Measurements from ENCODE around the gene PLCL2.

Gene PLCL2

DNA sequence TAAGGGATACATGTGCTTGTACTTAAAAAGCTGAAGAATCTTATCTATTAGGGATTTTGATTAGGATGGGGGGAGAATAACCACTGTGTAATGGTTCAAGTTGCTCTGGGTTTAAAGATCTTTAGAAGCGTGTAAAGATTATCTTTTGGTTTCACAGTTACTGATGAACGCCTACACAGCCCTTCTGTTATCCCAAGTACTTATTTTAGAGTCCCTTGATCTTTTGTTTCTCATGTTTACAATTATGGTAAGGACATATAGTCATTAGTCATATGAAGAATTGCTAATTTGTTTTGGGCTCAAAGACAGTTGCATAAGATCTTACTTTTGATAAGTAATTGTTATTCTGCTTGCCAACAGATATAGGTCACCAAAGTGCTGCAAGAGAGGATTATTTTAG, 160.1 kb downstream of the PLCL2 start:
- TF ChIP-seq, protein P1, sequence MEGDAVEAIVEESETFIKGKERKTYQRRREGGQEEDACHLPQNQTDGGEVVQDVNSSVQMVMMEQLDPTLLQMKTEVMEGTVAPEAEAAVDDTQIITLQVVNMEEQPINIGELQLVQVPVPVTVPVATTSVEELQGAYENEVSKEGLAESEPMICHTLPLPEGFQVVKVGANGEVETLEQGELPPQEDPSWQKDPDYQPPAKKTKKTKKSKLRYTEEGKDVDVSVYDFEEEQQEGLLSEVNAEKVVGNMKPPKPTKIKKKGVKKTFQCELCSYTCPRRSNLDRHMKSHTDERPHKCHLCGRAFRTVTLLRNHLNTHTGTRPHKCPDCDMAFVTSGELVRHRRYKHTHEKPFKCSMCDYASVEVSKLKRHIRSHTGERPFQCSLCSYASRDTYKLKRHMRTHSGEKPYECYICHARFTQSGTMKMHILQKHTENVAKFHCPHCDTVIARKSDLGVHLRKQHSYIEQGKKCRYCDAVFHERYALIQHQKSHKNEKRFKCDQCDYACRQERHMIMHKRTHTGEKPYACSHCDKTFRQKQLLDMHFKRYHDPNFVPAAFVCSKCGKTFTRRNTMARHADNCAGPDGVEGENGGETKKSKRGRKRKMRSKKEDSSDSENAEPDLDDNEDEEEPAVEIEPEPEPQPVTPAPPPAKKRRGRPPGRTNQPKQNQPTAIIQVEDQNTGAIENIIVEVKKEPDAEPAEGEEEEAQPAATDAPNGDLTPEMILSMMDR (IDR thresholded peaks at IDR 0.05), result no peak
- Histone ChIP-seq H3K4me1 (ENCODE audit: control insufficient read depth in 1 of 2, insufficient read depth in 1 of 2, low read depth in 1 of 2, low read length in 1 of 2) (no peaks in the 10 kb centered on the region), H3K27me3 (no peaks in the 10 kb centered on the region), H3K36me3 (peaks cover 46% of the 10 kb centered on the region), H3K4me3 (ENCODE audit: low read depth in 1 of 2, low read length in 1 of 2) (no peak overlapping the region), H3K27ac (no peak overlapping the region), H3K9me3 (no peaks in the 10 kb centered on the region)

DNA sequence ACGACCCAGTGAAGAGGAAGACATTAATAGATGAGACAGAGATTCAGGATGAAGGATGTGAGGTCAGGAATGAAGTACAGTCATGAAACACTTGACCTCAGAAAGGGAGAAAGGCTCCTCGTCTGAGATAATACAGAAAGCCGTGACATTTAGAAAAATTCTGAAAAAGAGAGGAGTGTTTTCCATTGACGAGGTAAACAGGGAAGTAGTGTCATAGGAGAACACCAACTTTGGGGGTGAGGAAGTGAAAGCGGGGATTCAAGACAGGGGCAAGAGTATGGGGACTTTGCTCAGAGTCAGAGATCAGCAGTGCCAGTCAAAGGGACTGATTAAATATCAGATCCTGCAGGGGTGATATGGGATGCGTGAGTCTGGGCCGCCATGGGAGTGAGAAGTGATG, 160.9 kb downstream of the PLCL2 start:
- no peak overlapping the region for H3K4me3 ChIP-seq (ENCODE audit: low read depth in 1 of 2, low read length in 1 of 2)
- TF ChIP-seq, protein P1 (IDR thresholded peaks at IDR 0.05), result no peak
- no peaks in the 10 kb centered on the region for H3K27me3 ChIP-seq
- peaks cover 0 to 3% of the 10 kb centered on the region in 2 experiments for H3K4me1 ChIP-seq (ENCODE audit: control insufficient read depth in 1 of 2, insufficient read depth in 1 of 2, low read depth in 1 of 2, low read length in 1 of 2)
- H3K36me3 ChIP-seq, result peaks cover 46% of the 10 kb centered on the region
- no peaks in the 10 kb centered on the region for H3K9me3 ChIP-seq
- no peak overlapping the region for H3K27ac ChIP-seq

DNA sequence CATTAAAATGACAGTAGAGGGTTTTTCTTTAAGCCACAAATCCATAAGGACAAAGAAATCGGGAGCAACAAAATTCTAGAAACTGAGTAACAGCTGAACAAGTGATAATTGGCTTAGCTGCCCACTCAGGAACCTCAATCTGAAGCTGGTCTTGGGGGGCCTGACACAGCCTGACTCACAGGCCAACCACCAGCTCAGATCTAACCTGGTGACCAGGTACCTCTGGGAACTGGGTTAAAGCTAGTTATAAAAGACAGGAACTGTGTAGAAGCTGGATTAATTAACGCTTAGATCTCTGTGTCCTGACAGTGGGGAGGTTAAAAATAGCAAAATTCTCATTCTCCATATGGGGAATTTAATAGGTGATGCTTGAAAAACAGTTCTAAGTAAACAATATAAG, 161.9 kb downstream of the PLCL2 start:
- no peak overlapping the region for H3K27ac ChIP-seq
- TF ChIP-seq, protein P1 (IDR thresholded peaks at IDR 0.05), result no peak
- no peaks in the 10 kb centered on the region for H3K9me3 ChIP-seq
- no peaks in the 10 kb centered on the region for H3K27me3 ChIP-seq
- peaks cover 46% of the 10 kb centered on the region for H3K36me3 ChIP-seq
- no peak overlapping the region for H3K4me3 ChIP-seq (ENCODE audit: low read depth in 1 of 2, low read length in 1 of 2)
- peaks cover 0 to 3% of the 10 kb centered on the region in 2 experiments for H3K4me1 ChIP-seq (ENCODE audit: control insufficient read depth in 1 of 2, insufficient read depth in 1 of 2, low read depth in 1 of 2, low read length in 1 of 2)

DNA sequence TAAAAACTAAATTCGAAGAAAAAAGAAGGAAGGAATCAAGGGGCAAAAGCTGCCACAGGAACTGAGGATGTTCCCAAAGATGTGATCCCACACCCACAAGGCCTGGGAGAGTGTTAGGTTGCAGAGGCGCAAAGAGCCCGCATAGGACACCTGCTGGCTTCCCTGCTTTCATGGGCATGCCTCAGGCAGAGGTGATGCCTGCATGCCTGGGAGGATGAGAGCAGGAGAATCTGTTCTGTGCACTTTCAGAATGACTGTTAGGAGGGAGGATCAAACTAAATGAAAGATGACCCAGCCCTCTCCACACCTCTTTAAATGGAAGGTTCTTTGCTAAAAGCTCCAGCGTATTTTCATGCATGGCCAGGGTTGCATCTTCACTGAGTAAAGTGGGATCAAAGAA, 162.4 kb downstream of the PLCL2 start:
- peaks cover 0 to 3% of the 10 kb centered on the region in 2 experiments for H3K4me1 ChIP-seq (ENCODE audit: control insufficient read depth in 1 of 2, insufficient read depth in 1 of 2, low read depth in 1 of 2, low read length in 1 of 2)
- H3K27me3 ChIP-seq, result no peaks in the 10 kb centered on the region
- H3K27ac ChIP-seq, result no peak overlapping the region
- no peaks in the 10 kb centered on the region for H3K9me3 ChIP-seq
- no peak overlapping the region for H3K4me3 ChIP-seq (ENCODE audit: low read depth in 1 of 2, low read length in 1 of 2)
- TF ChIP-seq, protein P1 (IDR thresholded peaks at IDR 0.05), result no peak
- peaks cover 46% of the 10 kb centered on the region for H3K36me3 ChIP-seq

DNA sequence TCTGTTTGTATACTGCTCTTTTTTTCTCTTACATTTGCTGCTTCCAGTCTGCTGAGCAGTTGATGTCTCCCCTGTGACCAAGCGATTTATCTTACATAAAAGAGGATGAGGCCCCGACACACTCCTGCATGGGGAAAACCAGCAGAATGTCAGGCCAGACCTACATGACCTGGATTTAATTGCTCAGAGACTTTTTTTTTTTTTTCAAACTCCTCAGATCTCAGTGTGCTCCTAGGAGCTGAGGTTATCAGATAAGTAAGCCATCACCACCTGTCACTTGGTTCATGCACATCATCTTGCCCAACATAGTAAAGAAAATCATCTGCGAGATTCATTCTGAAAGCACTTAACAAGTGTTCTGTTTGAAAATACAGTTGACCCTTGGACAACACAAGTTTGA, 163.1 kb downstream of the PLCL2 start:
- Histone ChIP-seq H3K27ac (no peak overlapping the region), H3K4me3 (ENCODE audit: low read depth in 1 of 2, low read length in 1 of 2) (no peak overlapping the region), H3K9me3 (no peaks in the 10 kb centered on the region), H3K4me1 (ENCODE audit: control insufficient read depth in 1 of 2, insufficient read depth in 1 of 2, low read depth in 1 of 2, low read length in 1 of 2) (peaks cover 0 to 3% of the 10 kb centered on the region in 2 experiments), H3K27me3 (no peaks in the 10 kb centered on the region), H3K36me3 (peaks cover 41% of the 10 kb centered on the region)
- TF ChIP-seq, protein P1 (IDR thresholded peaks at IDR 0.05), result no peak

DNA sequence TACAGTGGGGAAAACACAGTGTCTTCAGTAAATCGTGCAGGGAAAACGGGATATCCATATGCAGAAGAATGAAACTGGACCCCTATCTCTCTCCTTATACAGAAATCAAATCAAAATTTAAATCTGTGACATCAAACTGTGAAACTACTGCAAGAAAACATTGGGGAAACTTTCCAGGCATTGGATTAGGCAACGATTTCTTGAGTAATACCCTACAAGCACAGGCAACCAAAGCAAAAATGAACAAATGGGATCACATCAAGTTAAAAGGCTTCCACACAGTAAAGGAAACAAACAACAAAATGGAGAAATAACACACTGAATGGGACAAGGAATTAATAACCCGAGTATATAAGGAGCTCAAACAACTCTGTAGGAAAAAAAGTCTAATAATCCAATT, 165.3 kb downstream of the PLCL2 start:
- H3K36me3 ChIP-seq, result peaks cover 30% of the 10 kb centered on the region
- peaks cover 0 to 3% of the 10 kb centered on the region in 2 experiments for H3K4me1 ChIP-seq (ENCODE audit: control insufficient read depth in 1 of 2, insufficient read depth in 1 of 2, low read depth in 1 of 2, low read length in 1 of 2)
- no peaks in the 10 kb centered on the region for H3K27me3 ChIP-seq
- H3K4me3 ChIP-seq (ENCODE audit: low read depth in 1 of 2, low read length in 1 of 2), result no peak overlapping the region
- H3K27ac ChIP-seq, result no peak overlapping the region
- TF ChIP-seq, protein P1 (IDR thresholded peaks at IDR 0.05), result no peak
- no peaks in the 10 kb centered on the region for H3K9me3 ChIP-seq

Measured in neutrophil (primary cell).